ENCODE results near the gene SLC41A3.
"Not testable (repeated sequence)": the region's sequence is repeated elsewhere in the genome, so short reads cannot be mapped to it uniquely, and the experiment has no call there.

The SLC41A3 gene

DNA sequence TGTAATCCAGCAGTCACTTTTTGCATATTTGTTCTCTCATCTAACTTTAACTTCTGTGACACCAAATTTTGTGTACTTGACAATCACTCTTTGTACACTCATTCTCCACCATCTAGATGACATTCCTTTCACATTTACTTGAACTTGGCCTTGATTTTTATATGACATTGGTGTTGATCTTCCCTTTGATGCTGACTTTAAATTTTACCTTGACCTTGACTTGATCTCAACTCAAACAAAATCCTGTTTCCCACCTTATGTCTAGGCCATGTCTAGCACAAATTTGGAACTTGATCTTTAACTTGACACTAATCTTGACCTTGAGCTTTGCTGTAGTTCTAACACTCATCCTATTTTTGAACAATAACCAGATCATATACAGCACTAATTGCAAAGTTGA lies 81.7 kb downstream of the SLC41A3 start:
- ATAC-seq (replicated peaks; ENCODE audit: extremely low read depth, poor library complexity, severe bottlenecking), result no peak

DNA sequence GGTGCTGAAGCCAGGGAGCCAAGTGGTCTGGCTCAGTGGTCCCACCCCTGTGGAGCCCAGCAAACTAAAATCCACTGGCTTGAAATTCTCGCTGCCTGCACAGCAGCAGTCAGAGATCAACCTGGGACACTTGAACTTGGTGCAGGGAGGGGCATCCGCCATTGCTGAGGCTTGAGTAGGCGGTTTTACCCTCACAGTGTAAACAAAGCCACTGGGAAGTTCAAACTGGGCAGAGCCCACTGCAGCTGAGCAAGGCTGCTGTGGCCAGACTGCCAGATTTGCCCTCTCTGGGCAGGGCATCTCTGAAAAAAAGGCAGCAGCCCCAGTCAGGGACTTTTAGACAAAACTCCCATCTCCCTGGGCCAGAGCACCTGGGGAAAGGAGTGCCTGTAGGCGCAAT lies 87.2 kb downstream of the SLC41A3 start:
- H3K4me1 Mint-ChIP-seq; DNase-seq (ENCODE audit: low spot score in 2 of 2); H3K36me3 Mint-ChIP-seq (ENCODE audit: insufficient read depth); H3K4me3 Mint-ChIP-seq; H3K27me3 Mint-ChIP-seq; H3K27ac Mint-ChIP-seq (ENCODE audit: low read depth); ATAC-seq (replicated peaks; ENCODE audit: extremely low read depth, poor library complexity, severe bottlenecking): not testable (repeated sequence)
- H3K9me3 Mint-ChIP-seq, result peaks cover 21% of the 10 kb centered on the region

More for the DNA sequence above, 81.7 kb downstream of the SLC41A3 start:
- H3K4me3 Mint-ChIP-seq, result no peak overlapping the region
- no peaks in the 10 kb centered on the region for H3K4me1 Mint-ChIP-seq
- no peak for DNase-seq (ENCODE audit: low spot score in 2 of 2)
- no peak overlapping the region for H3K27ac Mint-ChIP-seq (ENCODE audit: low read depth)
- H3K36me3 Mint-ChIP-seq (ENCODE audit: insufficient read depth), result no peaks in the 10 kb centered on the region
- no peaks in the 10 kb centered on the region for H3K27me3 Mint-ChIP-seq
- H3K9me3 Mint-ChIP-seq, result peaks cover 29% of the 10 kb centered on the region

DNA sequence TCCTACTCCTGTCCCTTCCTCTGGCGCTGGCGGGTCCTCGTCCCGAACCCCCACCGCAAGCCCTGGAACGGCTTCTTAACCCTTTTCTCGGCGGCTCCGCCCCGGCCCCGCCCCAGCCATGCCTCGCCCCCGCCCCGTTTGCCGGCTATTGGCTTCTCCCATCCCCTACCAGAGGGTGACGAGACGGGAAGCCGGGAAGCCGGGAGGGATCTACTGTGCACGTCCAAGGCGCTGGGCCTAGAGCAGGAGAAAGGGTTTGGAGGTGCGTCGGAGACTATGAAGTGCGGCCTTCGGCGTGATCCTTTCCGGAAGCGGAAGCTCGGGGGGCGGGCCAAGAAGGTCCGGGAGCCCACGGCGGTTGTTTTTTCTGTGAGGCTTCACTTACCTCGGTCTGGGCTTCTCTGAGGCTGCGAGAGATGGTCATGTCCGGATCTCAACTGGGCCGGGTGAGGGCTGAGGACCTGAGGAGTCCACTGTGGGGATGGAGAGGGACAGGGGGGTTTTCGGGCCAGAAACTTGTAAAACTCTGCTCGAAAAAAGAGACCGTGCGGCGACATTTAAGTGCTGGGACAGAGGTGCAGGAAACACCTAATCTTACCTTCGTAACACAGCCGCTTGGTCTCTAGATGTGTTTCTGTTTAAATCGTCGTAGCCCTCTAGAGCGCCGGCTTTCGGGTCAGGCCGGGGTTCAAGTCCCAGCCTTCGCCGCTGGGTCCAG lies 93.5 kb downstream of the SLC41A3 start:
- Mint-ChIP-seq H3K9me3 (no peaks in the 10 kb centered on the region), H3K27ac (ENCODE audit: low read depth) (peak overlapping the region; percentile 98), H3K27me3 (no peaks in the 10 kb centered on the region), H3K4me1 (peaks cover 30% of the 10 kb centered on the region), H3K36me3 (ENCODE audit: insufficient read depth) (peaks cover 6% of the 10 kb centered on the region), H3K4me3 (peak overlapping the region; percentile 98)
- DNase-seq (ENCODE audit: low spot score in 2 of 2) (peak; percentile 39 to 56), ATAC-seq (replicated peaks; ENCODE audit: extremely low read depth, poor library complexity, severe bottlenecking) (peak; percentile 90)

DNA sequence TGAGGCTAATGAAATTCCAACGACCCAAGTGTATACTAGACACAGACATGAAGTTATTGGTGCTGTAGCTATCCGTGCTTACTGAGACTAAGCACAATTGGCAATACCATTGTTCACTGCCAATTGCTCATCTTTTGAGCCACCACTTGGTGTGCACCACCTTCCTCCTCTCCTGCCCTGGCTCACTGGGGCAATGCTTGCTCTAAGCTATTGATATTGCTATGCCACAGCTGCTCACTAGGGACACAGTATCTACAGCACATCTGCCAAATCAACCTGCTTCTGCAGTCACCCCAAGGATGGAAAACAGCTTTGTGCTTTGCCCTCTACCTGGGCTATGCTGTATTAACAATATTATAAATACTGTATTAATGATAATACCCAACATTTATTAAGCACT lies 99.0 kb downstream of the SLC41A3 start:
- not testable (repeated sequence) for DNase-seq (ENCODE audit: low spot score in 2 of 2); H3K36me3 Mint-ChIP-seq (ENCODE audit: insufficient read depth); H3K4me3 Mint-ChIP-seq; H3K9me3 Mint-ChIP-seq; H3K27ac Mint-ChIP-seq (ENCODE audit: low read depth); H3K27me3 Mint-ChIP-seq
- H3K4me1 Mint-ChIP-seq, result peaks cover 15% of the 10 kb centered on the region
- ATAC-seq (replicated peaks; ENCODE audit: extremely low read depth, poor library complexity, severe bottlenecking), result peak; percentile 94

DNA sequence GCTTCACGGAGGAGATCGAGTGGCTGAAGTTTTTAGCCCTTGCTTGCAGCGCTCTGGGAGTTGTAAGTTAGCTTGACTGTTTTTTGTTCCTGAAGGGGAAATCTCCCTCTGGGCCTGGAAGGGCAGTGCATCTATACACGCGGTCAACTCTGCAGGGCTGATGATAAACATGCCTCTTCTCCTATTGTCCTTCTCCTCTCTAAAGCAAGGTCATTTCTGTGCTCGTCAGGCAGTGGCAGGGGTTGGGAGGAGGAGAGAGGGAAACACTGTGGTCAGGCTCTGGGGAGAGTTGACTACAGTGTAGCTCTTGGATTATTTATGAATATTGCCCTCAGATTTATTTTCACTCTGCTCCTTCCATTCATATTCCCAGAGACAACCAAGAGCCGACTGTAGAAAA lies 106.8 kb downstream of the SLC41A3 start:
- not testable (repeated sequence) for DNase-seq (ENCODE audit: low spot score in 2 of 2); H3K27ac Mint-ChIP-seq (ENCODE audit: low read depth); H3K27me3 Mint-ChIP-seq; H3K9me3 Mint-ChIP-seq; H3K36me3 Mint-ChIP-seq (ENCODE audit: insufficient read depth); H3K4me1 Mint-ChIP-seq; H3K4me3 Mint-ChIP-seq; ATAC-seq (replicated peaks; ENCODE audit: extremely low read depth, poor library complexity, severe bottlenecking)

DNA sequence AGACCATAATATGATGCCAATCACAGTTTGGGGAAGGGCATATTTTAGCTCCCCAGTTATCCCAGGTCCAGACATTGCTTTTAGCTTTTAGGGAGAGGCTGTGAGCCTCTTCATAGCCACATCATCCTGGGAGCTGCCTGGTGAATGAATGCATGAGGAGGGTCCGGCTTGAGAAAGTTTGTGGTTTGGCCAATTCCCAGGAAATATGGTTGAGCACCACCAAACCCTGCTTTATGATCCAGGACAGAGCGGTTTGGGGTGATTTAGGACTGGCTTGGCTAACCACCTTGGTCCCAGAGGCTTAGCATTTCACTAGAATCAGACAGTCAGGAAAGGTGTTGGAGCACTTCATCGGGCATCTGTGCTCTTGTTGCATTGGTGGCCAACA lies 107.9 kb downstream of the SLC41A3 start:
- not testable (repeated sequence) for ATAC-seq (replicated peaks; ENCODE audit: extremely low read depth, poor library complexity, severe bottlenecking); H3K36me3 Mint-ChIP-seq (ENCODE audit: insufficient read depth); H3K4me3 Mint-ChIP-seq; DNase-seq (ENCODE audit: low spot score in 2 of 2); H3K27ac Mint-ChIP-seq (ENCODE audit: low read depth); H3K9me3 Mint-ChIP-seq; H3K4me1 Mint-ChIP-seq
- H3K27me3 Mint-ChIP-seq, result peaks cover 16% of the 10 kb centered on the region

DNA sequence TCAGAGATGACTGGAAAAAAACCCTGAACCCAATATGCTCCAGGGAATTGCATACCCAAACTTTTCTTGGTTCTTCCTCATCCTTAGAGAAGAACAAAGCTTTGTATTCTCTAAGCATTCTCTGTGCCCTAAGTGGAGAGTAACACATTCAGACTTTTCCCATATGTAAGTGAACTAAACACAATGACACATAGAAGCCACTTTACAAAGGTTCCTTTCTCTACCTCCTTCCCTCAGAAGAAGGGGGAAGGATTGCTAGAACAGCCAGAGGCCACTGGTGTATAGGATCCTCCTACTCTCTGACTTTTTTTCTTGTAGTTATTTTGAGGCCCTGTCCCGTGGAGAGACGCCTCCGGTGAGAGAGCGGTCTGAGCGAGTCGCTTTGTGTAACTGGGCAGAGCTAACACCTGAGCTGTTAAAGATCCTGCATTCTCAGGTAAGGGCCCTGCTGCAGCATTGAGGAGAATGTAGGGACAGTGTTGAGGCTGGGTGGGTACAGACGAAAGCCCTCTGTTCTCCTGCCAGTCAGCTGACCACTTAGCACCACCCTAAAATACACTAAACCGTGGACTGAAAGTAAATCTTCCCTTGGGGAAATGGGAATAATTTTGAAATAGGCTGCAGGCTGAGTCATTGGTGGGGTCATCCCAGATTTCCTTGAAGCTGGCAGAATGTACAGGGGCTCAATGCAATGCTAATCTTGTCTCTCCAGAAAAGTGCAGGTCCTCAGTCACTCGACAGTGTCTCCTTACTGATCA lies 108.5 kb downstream of the SLC41A3 start:
- ATAC-seq (replicated peaks; ENCODE audit: extremely low read depth, poor library complexity, severe bottlenecking); H3K4me1 Mint-ChIP-seq; H3K27ac Mint-ChIP-seq (ENCODE audit: low read depth); H3K4me3 Mint-ChIP-seq; H3K36me3 Mint-ChIP-seq (ENCODE audit: insufficient read depth); H3K9me3 Mint-ChIP-seq; DNase-seq (ENCODE audit: low spot score in 2 of 2): not testable (repeated sequence)
- peaks cover 17% of the 10 kb centered on the region for H3K27me3 Mint-ChIP-seq

DNA sequence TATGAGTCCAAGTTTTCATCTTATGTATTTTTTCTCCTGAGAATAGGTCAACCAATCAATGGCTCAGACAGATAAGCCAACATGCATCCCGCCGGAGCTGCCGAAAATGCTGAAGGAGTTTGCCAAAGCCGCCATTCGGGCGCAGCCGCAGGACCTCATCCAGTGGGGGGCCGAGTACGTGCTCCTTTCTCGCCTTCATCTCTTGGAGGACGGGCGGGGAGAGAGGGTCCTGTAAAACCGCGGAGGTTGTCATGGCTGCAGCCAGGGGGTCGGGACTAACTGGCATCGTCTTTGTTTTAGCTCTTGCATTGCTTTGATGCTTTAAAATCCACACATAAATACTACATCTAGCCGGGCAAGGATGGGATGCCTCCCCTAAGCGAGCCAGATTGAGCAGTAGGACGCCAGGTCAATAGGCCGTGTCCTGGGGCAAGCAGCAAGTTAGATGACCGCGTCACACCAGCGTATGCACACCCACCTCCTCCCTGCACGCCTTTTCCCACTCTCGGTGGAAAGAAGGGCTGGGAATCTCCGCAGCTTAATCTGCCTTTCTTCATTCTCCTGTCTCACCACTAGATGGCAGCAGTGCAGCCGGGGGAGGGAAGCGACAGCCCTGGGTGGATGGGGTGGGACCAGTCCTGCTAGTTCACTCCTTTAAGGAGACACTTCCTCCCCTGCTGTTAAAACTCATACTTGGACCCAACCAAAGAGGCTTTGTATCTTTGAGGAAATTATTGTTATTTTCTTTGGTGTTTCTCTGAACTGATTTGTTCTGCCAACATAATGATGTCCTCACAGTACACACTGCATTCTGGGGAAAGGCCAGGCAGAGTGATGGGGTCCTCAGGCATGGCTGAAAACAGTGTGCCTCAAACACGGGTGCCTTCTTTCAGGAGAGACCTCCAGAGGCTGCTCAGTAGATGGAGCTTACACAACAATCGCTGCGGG lies 111.7 kb downstream of the SLC41A3 start:
- not testable (repeated sequence) for H3K27ac Mint-ChIP-seq (ENCODE audit: low read depth); H3K36me3 Mint-ChIP-seq (ENCODE audit: insufficient read depth); H3K9me3 Mint-ChIP-seq; H3K4me1 Mint-ChIP-seq; DNase-seq (ENCODE audit: low spot score in 2 of 2)
- ATAC-seq (replicated peaks; ENCODE audit: extremely low read depth, poor library complexity, severe bottlenecking), result peak; percentile 60
- Mint-ChIP-seq H3K4me3 (peak overlapping the region; percentile 40), H3K27me3 (peaks cover 17% of the 10 kb centered on the region)

DNA sequence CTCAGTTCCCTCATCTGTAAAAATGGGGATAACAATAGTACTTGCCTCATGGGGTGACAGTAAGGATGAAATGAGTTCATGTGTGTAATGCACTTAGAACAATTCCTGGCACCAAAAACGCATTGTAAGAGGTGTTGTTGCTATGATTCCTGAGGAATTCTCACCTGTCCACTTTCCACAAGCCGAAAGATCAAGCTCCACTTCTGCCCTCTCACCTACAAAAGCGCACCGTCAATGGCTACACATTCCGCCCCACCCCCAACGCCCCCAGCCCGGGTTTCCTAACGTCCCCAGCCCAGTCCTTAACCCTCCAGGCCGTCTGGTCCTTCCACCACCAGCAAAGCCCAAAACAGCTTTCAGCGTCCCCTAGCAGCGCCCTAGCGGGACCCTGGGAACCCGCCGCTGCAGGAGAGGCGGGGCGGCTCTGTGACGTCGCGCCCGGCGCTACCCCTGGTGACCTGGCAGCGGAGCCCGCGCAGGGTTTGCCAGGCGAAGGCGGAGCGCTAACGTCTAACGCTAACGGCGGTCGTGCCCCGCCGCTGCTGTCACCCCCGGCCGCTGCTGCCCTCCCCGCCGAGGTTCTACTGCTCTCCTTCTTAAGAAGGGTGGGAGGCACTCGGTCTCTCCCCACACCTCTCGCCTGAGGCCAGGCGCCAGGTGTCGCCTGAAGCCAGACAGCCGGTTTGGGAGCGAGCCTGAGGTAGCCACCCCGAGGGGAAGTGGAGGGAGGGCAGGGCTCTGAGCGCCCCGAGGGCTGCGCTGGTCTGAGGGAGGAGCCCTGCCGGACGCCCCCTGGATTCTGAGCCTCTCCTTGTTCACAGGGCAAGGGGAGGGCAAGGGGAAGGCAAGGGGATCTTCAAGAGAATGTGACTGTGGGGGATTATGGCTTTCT lies 115.0 kb downstream of the SLC41A3 start, which contains the start of gene ROPN1B:
Gene ROPN1B, plus strand, starts transcription at position 478 of the 892 bp plus-strand sequence. CDS start 2,877 bp downstream, outside the sequence.
- not testable (repeated sequence) for H3K9me3 Mint-ChIP-seq; H3K4me1 Mint-ChIP-seq; H3K27ac Mint-ChIP-seq (ENCODE audit: low read depth); H3K36me3 Mint-ChIP-seq (ENCODE audit: insufficient read depth); DNase-seq (ENCODE audit: low spot score in 2 of 2)
- peaks cover 17% of the 10 kb centered on the region for H3K27me3 Mint-ChIP-seq
- peak; percentile 91 for ATAC-seq (replicated peaks; ENCODE audit: extremely low read depth, poor library complexity, severe bottlenecking)
- H3K4me3 Mint-ChIP-seq, result peak within 1 kb of the TSS; percentile 45

DNA sequence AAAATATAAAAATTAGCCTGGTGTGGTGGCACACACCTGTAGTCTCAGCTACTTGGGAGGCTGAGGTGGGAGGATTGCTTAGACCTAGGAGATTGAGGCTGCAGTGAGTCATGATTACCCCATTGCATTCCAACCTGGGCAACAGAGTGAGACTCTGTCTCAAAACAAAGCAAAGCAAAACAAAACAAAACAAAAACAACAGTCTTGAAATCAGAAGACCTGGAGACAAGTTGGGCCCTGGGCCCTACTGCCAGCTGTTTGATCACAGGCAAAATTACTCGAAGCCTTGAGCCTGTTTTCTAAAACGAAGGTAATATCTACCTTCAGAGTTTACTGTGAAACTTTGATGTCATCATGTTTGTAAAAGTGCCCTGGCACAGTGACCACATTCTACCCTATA lies 115.8 kb downstream of the SLC41A3 start:
- not testable (repeated sequence) for ATAC-seq (replicated peaks; ENCODE audit: extremely low read depth, poor library complexity, severe bottlenecking); H3K27ac Mint-ChIP-seq (ENCODE audit: low read depth); H3K4me1 Mint-ChIP-seq; H3K36me3 Mint-ChIP-seq (ENCODE audit: insufficient read depth); H3K4me3 Mint-ChIP-seq; DNase-seq (ENCODE audit: low spot score in 2 of 2); H3K9me3 Mint-ChIP-seq
- peaks cover 17% of the 10 kb centered on the region for H3K27me3 Mint-ChIP-seq

DNA sequence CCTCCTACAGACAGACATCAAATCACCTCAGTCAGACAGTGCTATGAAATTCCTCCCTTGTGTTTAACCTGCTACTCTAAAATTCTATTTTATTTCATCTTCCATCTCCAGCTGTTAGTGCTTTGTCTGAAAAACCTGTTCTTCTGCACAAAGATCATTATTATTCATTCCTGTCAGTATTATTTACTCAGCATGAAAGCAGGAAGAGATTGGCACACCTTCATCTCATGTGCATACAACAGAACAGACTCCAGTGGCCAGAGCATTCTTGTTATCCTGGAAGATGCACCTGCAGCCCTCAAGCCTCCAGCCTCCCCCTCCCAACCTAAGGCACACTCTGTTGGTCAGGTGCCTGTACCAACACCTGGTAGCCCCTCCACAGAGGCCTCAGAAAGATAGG lies 116.8 kb downstream of the SLC41A3 start:
- ATAC-seq (replicated peaks; ENCODE audit: extremely low read depth, poor library complexity, severe bottlenecking) (no peak), DNase-seq (ENCODE audit: low spot score in 2 of 2) (no peak)
- Mint-ChIP-seq H3K4me3 (no peak overlapping the region), H3K27ac (ENCODE audit: low read depth) (no peak overlapping the region), H3K27me3 (peaks cover 12% of the 10 kb centered on the region), H3K36me3 (ENCODE audit: insufficient read depth) (no peaks in the 10 kb centered on the region), H3K9me3 (no peaks in the 10 kb centered on the region), H3K4me1 (peaks cover 1% of the 10 kb centered on the region)
